ENCODE results near the gene ING5.

Gene ING5

DNA sequence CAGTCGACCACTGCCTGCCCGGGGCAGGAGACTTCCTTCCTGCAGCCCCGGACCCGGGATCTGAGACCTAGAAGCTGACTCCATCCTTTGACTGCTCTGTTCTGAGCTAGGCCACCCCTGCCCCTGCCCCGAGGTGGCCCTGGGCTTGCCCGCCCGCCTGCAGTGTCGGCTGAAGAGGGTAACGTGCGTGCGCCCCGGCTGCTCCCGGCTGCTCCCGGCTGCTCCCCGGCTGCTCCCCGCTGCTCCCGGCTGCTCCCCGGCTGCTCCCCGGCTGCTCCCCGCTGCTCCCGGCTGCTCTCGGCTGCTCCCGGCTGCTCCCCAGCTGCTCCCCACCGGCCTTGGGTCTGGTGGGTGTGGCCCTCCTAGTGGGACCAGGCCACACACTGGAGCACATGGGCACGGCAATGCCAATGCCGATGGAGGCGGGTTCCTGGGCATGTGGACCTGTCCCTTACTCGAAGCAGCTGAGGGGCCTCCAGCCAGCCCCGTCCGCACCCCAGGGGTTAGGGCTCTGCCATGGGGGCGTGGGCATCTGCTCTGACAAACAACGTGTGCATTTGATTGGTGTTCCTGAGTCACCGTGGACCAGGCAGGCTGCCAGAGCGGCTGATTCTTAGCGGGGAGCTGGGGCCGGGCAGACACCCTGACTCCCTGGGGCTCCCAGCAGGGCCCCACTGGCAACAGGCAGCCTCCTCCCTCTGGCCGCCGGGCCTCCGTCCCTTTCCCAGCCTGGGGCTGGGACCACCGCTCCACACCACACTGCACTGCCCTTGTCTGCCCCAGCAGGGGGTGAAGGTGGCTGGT lies 72.8 kb downstream of the ING5 start:
- Histone ChIP-seq H3K27me3 (ENCODE audit: insufficient read depth, low read length, poor library complexity) (no peaks in the 10 kb centered on the region), H4K5ac (ENCODE audit: low read length) (no peak overlapping the region), H3K18ac (ENCODE audit: low read length) (no peak overlapping the region), H2BK15ac (replicated peaks; ENCODE audit: low read depth) (no peak overlapping the region), H2AK5ac (ENCODE audit: low read length) (no peak overlapping the region), H2BK5ac (ENCODE audit: low read length) (no peak overlapping the region), H3K27ac (ENCODE audit: low read depth, low read length) (no peak overlapping the region), H3K23ac (ENCODE audit: low read length) (no peak overlapping the region), H4K8ac (ENCODE audit: low read depth, low read length) (no peak overlapping the region), H3K4me2 (ENCODE audit: low read length) (no peak overlapping the region), H2BK120ac (ENCODE audit: low read depth, low read length) (no peak overlapping the region), H3K56ac (ENCODE audit: low read length) (no peak overlapping the region), H3K79me2 (ENCODE audit: control insufficient read depth, insufficient read depth, low read length) (no peaks in the 10 kb centered on the region), H3K79me1 (ENCODE audit: low read length) (no peaks in the 10 kb centered on the region), H3K4me1 (ENCODE audit: control insufficient read depth, low read depth, low read length) (peaks cover 4% of the 10 kb centered on the region), H3K36me3 (ENCODE audit: control insufficient read depth, insufficient read depth, low read length) (no peaks in the 10 kb centered on the region), H3K4me3 (ENCODE audit: low read length) (no peak overlapping the region), H3K4ac (ENCODE audit: low read depth, low read length) (no peak overlapping the region), H3K9ac (ENCODE audit: low read length) (no peak overlapping the region)
- WGBS (ENCODE audit: extremely low coverage, insufficient coverage, low lambda C conversion rate), result no CpG with 5 or more reads among the region's 40 CpGs
- DNase-seq, result no peak

DNA sequence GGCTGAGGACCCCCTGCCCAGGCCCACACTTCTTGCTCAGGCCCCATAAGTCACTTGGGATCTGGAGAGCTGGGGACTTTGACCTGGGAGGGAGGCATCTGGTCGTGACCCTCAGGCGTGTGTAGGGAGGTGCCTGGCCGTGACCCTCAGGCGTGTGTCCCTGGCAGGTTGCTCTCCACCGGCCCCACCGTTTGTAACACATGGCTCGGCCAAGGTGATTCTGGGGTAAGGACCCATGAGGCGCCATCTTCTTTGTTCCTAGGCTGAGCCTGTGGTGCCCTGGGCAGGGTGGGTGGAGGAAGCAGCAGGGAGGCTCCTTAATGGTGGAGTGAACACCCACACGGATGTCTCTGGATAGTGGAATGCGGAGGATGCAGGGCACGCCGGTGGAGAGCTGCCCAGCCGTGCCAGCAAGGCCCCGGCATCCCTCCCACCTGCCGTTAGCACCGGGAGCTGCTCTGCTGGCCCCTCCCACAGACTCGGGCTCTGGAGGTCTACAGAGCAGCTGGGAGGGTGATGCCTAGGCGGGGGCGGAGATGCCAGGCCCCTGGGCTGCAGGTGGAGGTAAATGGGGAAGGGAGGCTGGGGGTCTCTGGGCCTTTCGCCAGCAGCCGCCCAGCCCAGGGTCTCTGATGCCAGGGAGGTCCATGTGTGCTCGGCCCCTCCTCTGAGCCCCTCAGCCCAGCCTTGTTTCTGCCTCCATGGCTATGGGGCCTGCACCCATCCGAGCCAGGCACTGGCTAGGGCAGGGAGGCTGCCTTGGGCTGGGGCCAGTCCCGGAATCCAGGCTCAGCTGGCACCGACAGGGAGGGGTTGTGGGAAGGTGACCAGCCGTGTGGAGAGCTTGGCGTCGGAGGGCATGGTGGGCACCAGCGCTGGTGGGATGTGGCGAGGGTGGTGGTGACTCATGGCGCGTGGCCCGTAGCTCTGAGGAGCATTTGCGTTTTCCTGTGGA lies 73.7 kb downstream of the ING5 start:
- H3K4me1 ChIP-seq (ENCODE audit: control insufficient read depth, low read depth, low read length), result peaks cover 4% of the 10 kb centered on the region
- no peak overlapping the region for H3K4me2 ChIP-seq (ENCODE audit: low read length)
- no peak overlapping the region for H4K8ac ChIP-seq (ENCODE audit: low read depth, low read length)
- H2AK5ac ChIP-seq (ENCODE audit: low read length), result no peak overlapping the region
- no peaks in the 10 kb centered on the region for H3K36me3 ChIP-seq (ENCODE audit: control insufficient read depth, insufficient read depth, low read length)
- no CpG with 5 or more reads among the region's 34 CpGs for WGBS (ENCODE audit: extremely low coverage, insufficient coverage, low lambda C conversion rate)
- H2BK120ac ChIP-seq (ENCODE audit: low read depth, low read length), result no peak overlapping the region
- H2BK15ac ChIP-seq (replicated peaks; ENCODE audit: low read depth), result no peak overlapping the region
- no peaks in the 10 kb centered on the region for H3K79me2 ChIP-seq (ENCODE audit: control insufficient read depth, insufficient read depth, low read length)
- H2BK5ac ChIP-seq (ENCODE audit: low read length), result no peak overlapping the region
- H3K4ac ChIP-seq (ENCODE audit: low read depth, low read length), result no peak overlapping the region
- no peak for DNase-seq
- H3K9ac ChIP-seq (ENCODE audit: low read length), result no peak overlapping the region
- no peak overlapping the region for H3K27ac ChIP-seq (ENCODE audit: low read depth, low read length)
- H3K23ac ChIP-seq (ENCODE audit: low read length), result no peak overlapping the region
- peak overlapping the region; percentile 42 for H3K56ac ChIP-seq (ENCODE audit: low read length)
- no peak overlapping the region for H3K18ac ChIP-seq (ENCODE audit: low read length)
- no peak overlapping the region for H3K4me3 ChIP-seq (ENCODE audit: low read length)
- no peaks in the 10 kb centered on the region for H3K79me1 ChIP-seq (ENCODE audit: low read length)
- H3K27me3 ChIP-seq (ENCODE audit: insufficient read depth, low read length, poor library complexity), result no peaks in the 10 kb centered on the region
- H4K5ac ChIP-seq (ENCODE audit: low read length), result no peak overlapping the region

DNA sequence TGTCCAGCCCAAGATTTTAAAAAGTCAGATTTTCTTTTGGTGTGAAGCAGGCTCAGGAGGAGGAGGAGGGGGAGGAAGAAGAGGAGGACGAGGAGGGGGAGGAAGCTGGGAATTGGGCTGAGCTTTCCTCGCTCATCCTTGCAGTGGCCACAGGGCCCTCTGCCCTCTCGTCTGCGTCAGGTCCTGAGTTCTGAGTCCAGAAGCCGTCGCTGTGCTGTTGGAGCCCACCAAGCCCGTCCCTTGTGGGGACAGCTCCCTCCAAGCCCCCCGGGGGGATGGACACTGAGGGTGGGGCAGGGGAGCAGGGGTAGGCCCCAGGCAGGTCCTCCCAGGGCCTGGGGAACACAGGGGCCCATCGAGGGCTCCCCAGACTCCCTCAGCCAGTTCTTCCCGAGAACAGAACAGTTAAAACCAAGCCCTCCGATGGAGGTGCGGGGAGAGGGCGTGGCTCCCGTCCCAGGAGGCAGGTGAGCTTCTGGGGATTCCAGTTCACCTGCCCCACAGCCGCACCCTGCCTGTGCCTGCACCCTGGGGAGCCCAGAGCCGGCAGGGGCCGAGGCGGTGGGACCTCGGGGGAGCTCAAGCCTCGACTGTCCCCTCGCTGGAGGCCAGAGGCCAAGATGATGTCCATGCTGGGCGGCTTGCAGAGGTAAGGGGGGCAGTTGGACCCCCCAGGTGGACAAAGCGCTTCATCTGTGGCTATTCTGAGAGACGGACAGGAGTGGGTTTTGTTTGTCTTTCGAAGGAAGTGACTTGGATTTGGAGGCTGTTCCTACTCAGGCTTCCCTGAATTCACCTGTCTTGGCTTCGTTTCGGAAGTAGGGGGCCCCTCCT lies 74.7 kb downstream of the ING5 start, which contains the start of gene GAL3ST2:
TSS of gene GAL3ST2 (plus strand) at position 487 of the 834 bp plus-strand sequence. CDS start at position 621, 134 bp downstream.
- Histone ChIP-seq H4K5ac (ENCODE audit: low read length) (no peak within 1 kb of the TSS), H3K79me1 (ENCODE audit: low read length) (no peaks in the 10 kb centered on the region), H3K4me3 (ENCODE audit: low read length) (no peak within 1 kb of the TSS), H3K79me2 (ENCODE audit: control insufficient read depth, insufficient read depth, low read length) (no peaks in the 10 kb centered on the region), H3K4me2 (ENCODE audit: low read length) (no peak within 1 kb of the TSS), H3K36me3 (ENCODE audit: control insufficient read depth, insufficient read depth, low read length) (no peaks in the 10 kb centered on the region), H3K23ac (ENCODE audit: low read length) (peak within 1 kb of the TSS; percentile 66), H2AK5ac (ENCODE audit: low read length) (no peak within 1 kb of the TSS), H3K4me1 (ENCODE audit: control insufficient read depth, low read depth, low read length) (peaks cover 4% of the 10 kb centered on the region), H3K27ac (ENCODE audit: low read depth, low read length) (no peak within 1 kb of the TSS), H2BK15ac (replicated peaks; ENCODE audit: low read depth) (no peak within 1 kb of the TSS), H2BK5ac (ENCODE audit: low read length) (no peak within 1 kb of the TSS), H3K18ac (ENCODE audit: low read length) (no peak within 1 kb of the TSS), H3K9ac (ENCODE audit: low read length) (no peak within 1 kb of the TSS), H4K8ac (ENCODE audit: low read depth, low read length) (no peak within 1 kb of the TSS), H3K56ac (ENCODE audit: low read length) (peak within 1 kb of the TSS; percentile 56), H2BK120ac (ENCODE audit: low read depth, low read length) (no peak within 1 kb of the TSS), H3K27me3 (ENCODE audit: insufficient read depth, low read length, poor library complexity) (no peaks in the 10 kb centered on the region), H3K4ac (ENCODE audit: low read depth, low read length) (no peak within 1 kb of the TSS)
- no CpG with 5 or more reads among the region's 27 CpGs for WGBS (ENCODE audit: extremely low coverage, insufficient coverage, low lambda C conversion rate)
- DNase-seq, result no peak

DNA sequence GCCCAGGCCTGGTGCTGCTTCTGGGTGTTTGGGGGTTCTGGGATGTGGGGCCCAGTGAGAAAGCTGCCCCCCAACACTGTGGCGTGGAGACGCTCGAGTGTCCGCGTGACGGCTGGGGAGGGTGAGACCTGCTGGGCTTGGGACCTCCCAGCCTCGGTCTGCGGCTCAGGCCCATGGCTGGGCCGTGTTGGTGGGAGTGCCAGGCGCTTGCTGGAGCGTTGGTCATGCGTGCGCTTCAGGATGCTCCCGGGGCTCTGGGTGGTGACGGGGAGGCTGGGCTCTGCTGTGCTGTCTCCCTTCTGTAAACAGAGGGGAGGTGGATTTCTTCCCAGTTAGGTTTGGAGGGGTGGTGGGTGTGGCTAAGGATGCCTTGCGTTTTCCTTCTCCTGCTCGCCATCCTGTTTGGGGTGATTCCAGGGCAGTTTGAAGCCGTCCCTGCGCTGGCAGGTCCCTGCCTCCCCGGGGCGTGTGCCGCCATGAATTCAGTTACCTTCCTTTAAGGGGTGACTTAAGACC lies 75.4 kb downstream of the ING5 start:
- Histone ChIP-seq H2BK5ac (ENCODE audit: low read length) (no peak overlapping the region), H2BK15ac (replicated peaks; ENCODE audit: low read depth) (no peak overlapping the region), H3K4ac (ENCODE audit: low read depth, low read length) (no peak overlapping the region), H3K79me1 (ENCODE audit: low read length) (no peaks in the 10 kb centered on the region), H3K56ac (ENCODE audit: low read length) (peak overlapping the region; percentile 56), H2AK5ac (ENCODE audit: low read length) (no peak overlapping the region), H4K5ac (ENCODE audit: low read length) (no peak overlapping the region), H2BK120ac (ENCODE audit: low read depth, low read length) (no peak overlapping the region), H3K18ac (ENCODE audit: low read length) (no peak overlapping the region), H3K27me3 (ENCODE audit: insufficient read depth, low read length, poor library complexity) (no peaks in the 10 kb centered on the region), H4K8ac (ENCODE audit: low read depth, low read length) (no peak overlapping the region), H3K4me3 (ENCODE audit: low read length) (no peak overlapping the region), H3K9ac (ENCODE audit: low read length) (no peak overlapping the region), H3K23ac (ENCODE audit: low read length) (peak overlapping the region; percentile 66), H3K4me2 (ENCODE audit: low read length) (no peak overlapping the region), H3K4me1 (ENCODE audit: control insufficient read depth, low read depth, low read length) (peaks cover 2% of the 10 kb centered on the region), H3K36me3 (ENCODE audit: control insufficient read depth, insufficient read depth, low read length) (no peaks in the 10 kb centered on the region), H3K27ac (ENCODE audit: low read depth, low read length) (no peak overlapping the region), H3K79me2 (ENCODE audit: control insufficient read depth, insufficient read depth, low read length) (no peaks in the 10 kb centered on the region)
- no CpG with 5 or more reads among the region's 22 CpGs for WGBS (ENCODE audit: extremely low coverage, insufficient coverage, low lambda C conversion rate)
- DNase-seq, result no peak
